ENCODE measurements around the gene NPPA.

Gene NPPA

DNA sequence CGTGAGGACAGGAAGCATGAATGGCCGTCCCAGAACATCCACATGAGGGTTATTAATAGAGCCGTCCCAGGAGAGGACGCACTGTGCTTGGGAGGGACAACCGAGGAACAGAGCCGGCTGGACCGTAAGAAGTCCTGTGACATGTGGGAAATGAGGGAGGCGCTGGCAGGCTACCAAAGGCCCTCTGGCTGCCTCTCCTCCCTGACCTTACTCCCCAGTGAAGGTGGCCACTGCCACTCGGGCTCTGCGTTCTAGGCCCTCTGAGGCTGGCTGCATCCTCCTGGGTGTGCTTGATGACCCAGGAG lies 26.6 kb upstream of the NPPA start:
- H3K4me3 ChIP-seq (ENCODE audit: low read depth, low read length) = no peak overlapping the region
- TF ChIP-seq, protein P1, sequence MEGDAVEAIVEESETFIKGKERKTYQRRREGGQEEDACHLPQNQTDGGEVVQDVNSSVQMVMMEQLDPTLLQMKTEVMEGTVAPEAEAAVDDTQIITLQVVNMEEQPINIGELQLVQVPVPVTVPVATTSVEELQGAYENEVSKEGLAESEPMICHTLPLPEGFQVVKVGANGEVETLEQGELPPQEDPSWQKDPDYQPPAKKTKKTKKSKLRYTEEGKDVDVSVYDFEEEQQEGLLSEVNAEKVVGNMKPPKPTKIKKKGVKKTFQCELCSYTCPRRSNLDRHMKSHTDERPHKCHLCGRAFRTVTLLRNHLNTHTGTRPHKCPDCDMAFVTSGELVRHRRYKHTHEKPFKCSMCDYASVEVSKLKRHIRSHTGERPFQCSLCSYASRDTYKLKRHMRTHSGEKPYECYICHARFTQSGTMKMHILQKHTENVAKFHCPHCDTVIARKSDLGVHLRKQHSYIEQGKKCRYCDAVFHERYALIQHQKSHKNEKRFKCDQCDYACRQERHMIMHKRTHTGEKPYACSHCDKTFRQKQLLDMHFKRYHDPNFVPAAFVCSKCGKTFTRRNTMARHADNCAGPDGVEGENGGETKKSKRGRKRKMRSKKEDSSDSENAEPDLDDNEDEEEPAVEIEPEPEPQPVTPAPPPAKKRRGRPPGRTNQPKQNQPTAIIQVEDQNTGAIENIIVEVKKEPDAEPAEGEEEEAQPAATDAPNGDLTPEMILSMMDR (IDR thresholded peaks at IDR 0.05; ENCODE audit: low read depth, low read length, missing control alignments) = no peak
- no peak for DNase-seq (ENCODE audit: low read depth)

- DNase-seq (ENCODE audit: low read depth) = no peak
- no peak overlapping the region for H3K4me3 ChIP-seq (ENCODE audit: low read depth, low read length)
- TF ChIP-seq, protein P1 (IDR thresholded peaks at IDR 0.05; ENCODE audit: low read depth, low read length, missing control alignments) = no peak
These were observed 26.0 kb upstream of the NPPA start for GRCh38 chr1:11873395-11874257.

DNA sequence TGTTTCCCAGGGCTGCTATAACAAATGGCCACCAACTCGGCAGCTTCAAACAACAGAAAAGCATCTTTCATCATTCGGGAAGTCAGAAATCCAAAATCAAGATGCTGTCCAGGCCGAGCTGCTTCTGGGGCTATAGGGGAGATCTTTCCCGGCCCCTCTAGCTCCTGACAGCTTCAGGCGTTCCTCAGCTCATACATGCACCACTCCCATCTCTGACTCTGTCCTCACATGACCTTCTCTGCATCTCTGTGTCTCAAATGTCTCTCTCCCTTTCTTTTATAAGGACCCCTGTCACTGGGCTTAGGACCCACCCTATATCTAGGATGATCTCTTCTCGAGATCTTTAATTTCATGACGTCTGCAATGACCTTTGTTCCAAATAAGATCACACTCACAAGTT lies 25.0 kb upstream of the NPPA start:
- DNase-seq (ENCODE audit: low read depth) = no peak
- H3K4me3 ChIP-seq (ENCODE audit: low read depth, low read length) = no peak overlapping the region
- TF ChIP-seq, protein P1 (IDR thresholded peaks at IDR 0.05; ENCODE audit: low read depth, low read length, missing control alignments) = no peak

DNA sequence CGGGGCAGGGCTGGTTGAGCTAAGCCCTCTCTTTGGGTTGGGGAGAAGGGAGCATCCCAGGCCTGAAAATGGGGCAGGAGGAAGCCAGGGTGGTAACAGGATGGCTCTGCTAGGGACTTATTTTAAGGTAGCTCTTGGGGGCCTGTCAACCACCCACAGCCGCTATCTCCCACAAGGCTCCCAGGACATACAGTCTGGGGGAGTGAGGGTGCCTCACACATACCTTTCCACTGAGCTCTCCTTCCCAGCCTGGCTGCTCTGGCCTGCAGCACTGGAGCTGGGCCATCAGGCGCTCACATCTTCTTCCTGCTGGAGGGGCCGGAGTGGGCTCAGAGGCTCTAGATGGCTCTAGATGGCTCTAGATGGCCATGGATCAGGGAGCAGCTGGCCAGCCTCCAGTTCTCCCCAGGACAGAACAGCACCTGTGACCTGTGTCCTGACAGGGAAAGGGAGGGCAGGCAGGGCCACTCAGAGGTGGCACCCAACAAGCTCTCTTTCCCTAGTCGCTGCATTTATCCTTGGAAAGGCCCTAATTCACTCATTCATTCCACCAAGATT lies 22.1 kb upstream of the NPPA start:
- DNase-seq (ENCODE audit: low read depth) = no peak
- TF ChIP-seq, protein P1 (IDR thresholded peaks at IDR 0.05; ENCODE audit: low read depth, low read length, missing control alignments) = no peak
- H3K4me3 ChIP-seq (ENCODE audit: low read depth, low read length) = no peak overlapping the region

DNA sequence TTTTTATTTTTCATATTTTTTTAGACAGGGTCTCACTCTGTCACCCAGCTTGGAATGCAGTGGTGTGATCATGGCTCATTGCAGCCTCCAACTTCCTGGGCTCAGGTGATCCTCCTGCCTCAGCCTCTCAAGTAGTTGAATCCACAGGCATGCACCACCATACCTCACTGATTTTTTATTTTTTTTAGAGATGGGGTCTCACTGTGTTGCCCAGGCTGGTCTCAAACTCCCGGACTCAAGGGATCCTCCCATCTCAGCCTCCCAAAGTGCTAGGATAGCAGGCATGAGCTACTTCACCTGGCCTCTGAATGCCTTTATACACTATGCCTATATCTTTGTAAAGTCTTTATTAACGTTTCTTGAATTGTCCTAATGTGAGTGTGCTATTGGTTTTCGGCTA lies 21.5 kb upstream of the NPPA start:
- no peak overlapping the region for H3K4me3 ChIP-seq (ENCODE audit: low read depth, low read length)
- TF ChIP-seq, protein P1 (IDR thresholded peaks at IDR 0.05; ENCODE audit: low read depth, low read length, missing control alignments) = no peak

GRCh38 chr1:11868331-11868980 lies 20.9 kb upstream of the NPPA start:
- no peak overlapping the region for H3K4me3 ChIP-seq (ENCODE audit: low read depth, low read length)
- DNase-seq (ENCODE audit: low read depth) = no peak
- TF ChIP-seq, protein P1 (IDR thresholded peaks at IDR 0.05; ENCODE audit: low read depth, low read length, missing control alignments) = no peak

More for the DNA sequence above, 21.5 kb upstream of the NPPA start:
- no peak for DNase-seq (ENCODE audit: low read depth)

All from GM12864 (cell line).